Endothelial cell of umbilical vein (primary cell): ENCODE results near the gene LRRC37A2. TPM values are rescaled to one million over a fixed set of nuclear protein-coding genes. Genes with fewer than 3 reads are reported as not detected.
"Not testable (repeated sequence)": the region's sequence is repeated elsewhere in the genome, so short reads cannot be mapped to it uniquely, and the experiment has no call there.

Experiments
- Bru-seq: library from RNA; stranded (reverse); fragments of 400-500 nt; gene quantifications from one replicate; lab custom pipeline; 2021; lab: Mats Ljungman, UMichigan
- BruChase-seq, 2 experiments: library from RNA; stranded (reverse); fragments of 400-500 nt; gene quantifications; one replicate each; lab custom pipeline; 2021; lab: Mats Ljungman, UMichigan
- BruUV-seq: library from RNA; stranded (reverse); fragments of 400-500 nt; replicated peaks from 2 replicates; lab custom pipeline; 2021; lab: Mats Ljungman, UMichigan
- CTCF ChIA-PET: fragments of 300-600, 350-600 bp; sonication (Branson Sonifier 250); formaldehyde crosslinking; loops from one replicate; lab custom pipeline; 2021; ENCODE audit warnings: antibody characterized with exemption, inconsistent platforms; lab: Charles Lee
- POLR2A ChIA-PET: fragments of 300-600, 350-600 bp; sonication (Branson Sonifier 250); formaldehyde crosslinking; loops from one replicate; lab custom pipeline; 2021; ENCODE audit warnings: antibody characterized with exemption, inconsistent platforms; lab: Charles Lee
- DNase-seq: peaks from one replicate; pipeline ENCODE4 v3.0.0-alpha.2; 2011; ENCODE audit warnings: low read depth, low spot score
- FAIRE-seq: peaks from 2 replicates; lab custom pipeline; 2011; peaks lifted over from hg19 to GRCh38; lab: Jason Lieb, UNC
- H2AFZ ChIP-seq: 2 replicates; pipeline ENCODE4 v1.6.0; 2012; ENCODE audit warnings: low read depth, low read length, control low read depth, inconsistent platforms
- H3K27ac ChIP-seq: 2 replicates; pipeline ENCODE4 v1.5.1; 2011; ENCODE audit warnings: low read depth, mild to moderate bottlenecking, control low read depth, low read length, moderate library complexity; ENCODE audit not compliant: insufficient read depth
- H3K27me3 ChIP-seq, 2 experiments: 2 replicates each; pipeline versions ENCODE4 v1.6.0 to v1.6.1; 2011; ENCODE audit warnings: low read length in 2 of 2, mixed read lengths in 1 of 2; ENCODE audit not compliant: control insufficient read depth in 2 of 2, insufficient read depth in 2 of 2
- H3K36me3 ChIP-seq, 2 experiments: 2 replicates in 1 of 2; 3 replicates in 1 of 2; pipeline ENCODE4 v1.5.1; 2011; ENCODE audit warnings: low read length in 2 of 2, mild to moderate bottlenecking in 1 of 2, moderate library complexity in 1 of 2; ENCODE audit not compliant: control insufficient read depth in 2 of 2, insufficient read depth in 2 of 2; ENCODE audit errors: extremely low read depth in 1 of 2
- H3K4me1 ChIP-seq: 3 replicates; pipeline ENCODE4 v1.5.1; 2011; ENCODE audit warnings: mild to moderate bottlenecking, low read length; ENCODE audit not compliant: control insufficient read depth, insufficient read depth; ENCODE audit errors: extremely low read depth
- H3K4me2 ChIP-seq: 2 replicates; pipeline ENCODE4 v1.6.1; 2011; ENCODE audit warnings: low read length, control low read depth, mixed read lengths; ENCODE audit not compliant: insufficient read depth
- H3K4me3 ChIP-seq, 3 experiments: fragments of 200-600 bp in 1 of 3; sonication (generic), shearing (Covaris generic) in 1 of 3; replicated peaks in 1 of 3; 2 replicates each; pipeline ENCODE4 v1.5.1; 2011 to 2016; ENCODE audit warnings: control low read depth in 3 of 3, low read length in 3 of 3, mild to moderate bottlenecking in 2 of 3, inconsistent platforms in 1 of 3, low read depth in 1 of 3, moderate library complexity in 1 of 3; ENCODE audit not compliant: insufficient read depth in 1 of 3
- H3K79me2 ChIP-seq: 2 replicates; pipeline ENCODE4 v1.6.0; 2012; ENCODE audit warnings: low read length, inconsistent platforms; ENCODE audit not compliant: control insufficient read depth, insufficient read depth
- H3K9ac ChIP-seq: replicated peaks from 2 replicates; pipeline ENCODE3; 2011; ENCODE audit warnings: low read length, control low read depth; ENCODE audit not compliant: insufficient read depth; ENCODE audit errors: extremely low read depth
- H3K9me1 ChIP-seq: replicated peaks from 3 replicates; pipeline ENCODE4 v1.6.0; 2011; ENCODE audit warnings: mild to moderate bottlenecking, low read length; ENCODE audit not compliant: control insufficient read depth, insufficient read depth; ENCODE audit errors: extremely low read depth
- H3K9me3 ChIP-seq: replicated peaks from 2 replicates; pipeline ENCODE4 v1.5.1; 2012; ENCODE audit warnings: low read length, inconsistent platforms; ENCODE audit not compliant: control insufficient read depth, insufficient read depth
- H4K20me1 ChIP-seq: replicated peaks from 2 replicates; pipeline ENCODE3; 2011; ENCODE audit warnings: mild to moderate bottlenecking, low read length; ENCODE audit not compliant: control insufficient read depth, insufficient read depth; ENCODE audit errors: extremely low read depth
- dilution Hi-C: fragments of 300-500 bp; cut with MboI; formaldehyde crosslinking; loops from one replicate; pipeline ENCODE4 v1.15.0; 2019; ENCODE audit warnings: low sequenced_read_pairs; ENCODE audit not compliant: extremely low pct_ligation_motif_present
- intact Hi-C: fragments of 100-400 bp; cut with micrococcal nuclease; formaldehyde crosslinking; loops from one replicate; pipeline ENCODE4 v1.10.0; 2022
- long read RNA-seq: library from polyadenylated mRNA; stranded (forward); transcript quantifications from one replicate; pipeline ENCODE4 v2.0.0, GENCODE V29; 2021
- polyA minus RNA-seq, 3 experiments: library from RNA; depleted of rRNA, polyadenylated mRNA; stranded (reverse); fragments of >200 nt; gene quantifications; 1 replicate in 1 of 3; 2 replicates in 2 of 3; pipeline ENCODE4 v1.2.3, GENCODE V29; 2011
- polyA plus RNA-seq, 4 experiments: library from polyadenylated mRNA; depleted of rRNA in 3 of 4; stranded (reverse) in 3 of 4; unstranded in 1 of 4; fragments of >200 nt; gene quantifications; 2 replicates each; pipeline versions ENCODE4 v1.2.1 to v1.2.3, GENCODE V29; 2011 to 2012; ENCODE audit warnings: missing spikeins in 1 of 4
- total RNA-seq: library from RNA; stranded (reverse); gene quantifications from 2 replicates; pipeline ENCODE4 v1.2.3, GENCODE V29; 2021

The LRRC37A2 gene
- total RNA-seq = 3.4 and 11.2 TPM in 2 replicates
- 5.6 and 6.5 TPM in 2 replicates for polyA plus RNA-seq
- polyA plus RNA-seq (2011; cell fraction: cytosol; rRNA removed) = 5.5 and 6.1 TPM in 2 replicates
- polyA plus RNA-seq (2011; cell fraction: nucleus; rRNA removed) = 38.9 and 41.8 TPM in 2 replicates
- polyA plus RNA-seq (2012) = 5.0 and 5.5 TPM in 2 replicates
- 20.9 and 24.2 TPM in 2 replicates for polyA minus RNA-seq
- 2.7 TPM for polyA minus RNA-seq (2011; cell fraction: cytosol; rRNA and poly(A)+ RNA removed)
- 46.3 and 62.8 TPM in 2 replicates for polyA minus RNA-seq (2011; cell fraction: nucleus; rRNA and poly(A)+ RNA removed)
- percentile 46 among the genes with signal in this experiment for Bru-seq, nascent RNA
- BruChase-seq, experiment 1, labeled RNA remaining after a 6-hour chase = percentile 72 among the genes with signal in this experiment
- BruChase-seq, experiment 2, labeled RNA remaining after a 2-hour chase = percentile 81 among the genes with signal in this experiment
- long read RNA-seq, partial matches to known transcripts = 0 of 4 reads
- long read RNA-seq, other reads (novel, unspliced or antisense) = 4 of 4 reads

DNA sequence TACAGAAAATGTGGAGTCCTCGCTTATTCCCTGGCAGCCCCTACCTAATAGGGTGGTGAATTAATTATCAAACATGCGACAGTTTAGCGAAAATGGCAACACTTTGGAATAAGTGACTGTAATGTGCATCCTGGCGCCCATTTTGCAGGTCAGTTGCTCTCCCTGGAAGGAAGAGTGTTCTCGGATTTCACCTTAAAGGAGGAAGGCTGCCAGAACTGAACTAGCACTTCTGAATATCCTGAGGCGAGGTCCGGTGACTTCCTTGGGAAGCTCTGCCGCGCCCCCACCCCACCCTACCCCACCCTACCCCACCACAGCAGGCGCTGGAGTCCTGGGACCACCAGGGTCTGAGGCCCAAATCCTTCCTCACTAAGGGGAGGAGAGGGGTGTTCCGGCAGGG is at the start of gene LRRC37A2:
TSS of gene LRRC37A2 (plus strand) at position 301 of the 400 bp plus-strand sequence. CDS start 245 bp downstream, outside the sequence.
- BruUV-seq, H4K20me1 ChIP-seq, H3K4me1 ChIP-seq, H3K4me3 ChIP-seq, intact Hi-C loops, H3K79me2 ChIP-seq, H3K4me2 ChIP-seq, H3K36me3 ChIP-seq, FAIRE-seq, H3K9me1 ChIP-seq, DNase-seq, H3K9ac ChIP-seq, H2AFZ ChIP-seq, H3K9me3 ChIP-seq, H3K27ac ChIP-seq, dilution Hi-C loops, H3K27me3 ChIP-seq, POLR2A ChIA-PET, CTCF ChIA-PET: not testable (repeated sequence)

DNA sequence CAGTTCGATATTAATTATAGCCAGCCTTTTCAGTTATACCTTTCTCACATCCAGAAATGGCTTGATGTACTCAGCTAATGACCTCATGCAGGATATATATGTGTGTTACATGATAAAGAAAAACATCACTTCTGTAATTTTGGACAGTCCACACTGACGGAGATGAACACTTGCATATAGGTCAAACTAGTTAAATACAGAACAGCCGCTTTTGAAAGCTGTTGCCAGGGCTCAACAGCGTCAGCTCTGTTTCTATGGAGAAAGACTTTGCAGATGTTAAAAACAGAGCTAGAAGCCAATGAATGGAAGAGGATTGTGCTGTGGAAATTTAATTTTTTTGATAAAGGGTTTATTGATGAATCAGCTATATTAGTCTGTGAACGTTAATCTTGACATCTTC is 44.6 kb upstream of the LRRC37A2 start:
- BruUV-seq, POLR2A ChIA-PET, H3K36me3 ChIP-seq, FAIRE-seq, H3K4me2 ChIP-seq, dilution Hi-C loops, DNase-seq, intact Hi-C loops, H3K27me3 ChIP-seq, CTCF ChIA-PET, H3K4me3 ChIP-seq, H3K79me2 ChIP-seq, H2AFZ ChIP-seq, H3K4me1 ChIP-seq, H3K9ac ChIP-seq, H3K27ac ChIP-seq, H3K9me1 ChIP-seq, H4K20me1 ChIP-seq, H3K9me3 ChIP-seq: not testable (repeated sequence)

DNA sequence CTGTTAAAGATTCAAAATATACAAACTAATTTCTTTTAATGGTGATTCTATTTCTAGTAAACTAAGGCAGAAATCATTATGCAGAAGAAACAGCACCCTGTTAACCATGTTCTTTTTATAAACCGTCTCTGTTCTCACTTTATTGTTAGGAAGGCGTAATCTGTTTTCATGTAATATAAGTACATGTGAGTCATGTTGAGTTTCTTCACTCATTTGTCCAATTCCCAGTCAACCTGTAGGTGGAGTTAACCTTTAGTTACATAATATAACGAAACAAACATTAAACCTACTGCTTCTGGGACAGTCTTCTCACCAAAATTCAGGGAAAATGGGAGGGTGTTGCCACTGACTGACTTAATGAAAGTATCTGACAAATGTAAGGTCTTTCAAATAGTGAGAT is 37.8 kb upstream of the LRRC37A2 start:
- intact Hi-C loops, H3K9me1 ChIP-seq, H4K20me1 ChIP-seq, H3K9me3 ChIP-seq, BruUV-seq, H3K4me1 ChIP-seq, dilution Hi-C loops, H3K9ac ChIP-seq, H3K4me3 ChIP-seq, H3K27me3 ChIP-seq, DNase-seq, CTCF ChIA-PET, H3K79me2 ChIP-seq, H3K27ac ChIP-seq, H2AFZ ChIP-seq, H3K4me2 ChIP-seq, H3K36me3 ChIP-seq, POLR2A ChIA-PET: not testable (repeated sequence)
- peak; percentile 26 for FAIRE-seq

DNA sequence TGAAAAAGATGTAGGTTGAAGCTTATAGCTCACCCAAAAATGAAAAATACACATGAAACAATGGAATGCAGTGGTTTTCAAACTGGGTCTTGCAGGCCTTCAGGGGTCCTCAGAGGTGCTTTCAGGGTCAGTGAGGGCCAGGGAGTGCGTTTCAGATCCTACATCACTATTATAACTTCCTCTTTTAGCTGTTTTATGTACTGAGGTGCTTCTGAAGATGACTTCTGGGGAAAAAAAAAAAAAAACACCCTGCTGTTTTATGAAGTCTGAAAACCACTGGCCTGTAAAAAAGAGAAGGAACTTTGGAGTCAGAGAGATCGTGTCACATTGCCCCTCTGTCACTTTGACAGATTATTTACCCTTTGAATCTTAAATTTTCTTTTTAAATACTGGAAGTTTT is 36.7 kb upstream of the LRRC37A2 start:
- dilution Hi-C loops, POLR2A ChIA-PET, BruUV-seq, H3K27me3 ChIP-seq, H3K27ac ChIP-seq, H3K9me3 ChIP-seq, H3K4me2 ChIP-seq, H4K20me1 ChIP-seq, H3K36me3 ChIP-seq, CTCF ChIA-PET, H3K9ac ChIP-seq, H3K79me2 ChIP-seq, H3K4me1 ChIP-seq, H3K4me3 ChIP-seq, intact Hi-C loops, FAIRE-seq, H3K9me1 ChIP-seq, H2AFZ ChIP-seq, DNase-seq: not testable (repeated sequence)
